Progenitor cell of endocrine pancreas (in vitro differentiated cells): Measurements from ENCODE around the gene ITGB8. TPM values are rescaled to one million over a fixed set of nuclear protein-coding genes. Genes with fewer than 3 reads are reported as not detected.

Source experiments
- DNase-seq: peaks from one replicate; pipeline ENCODE4 v3.0.0; 2021; ENCODE audit warnings: low spot score; ENCODE audit not compliant: unreplicated experiment
- H3K27ac Mint-ChIP-seq: 2 replicates; pipeline ENCODE4 v1.8.0; 2021; ENCODE audit warnings: mild to moderate bottlenecking, moderate library complexity, mixed read lengths
- H3K27me3 Mint-ChIP-seq: 2 replicates; pipeline ENCODE4 v1.8.0; 2021; ENCODE audit warnings: mixed read lengths
- H3K36me3 Mint-ChIP-seq: 2 replicates; pipeline ENCODE4 v1.8.0; 2022; ENCODE audit warnings: mixed read lengths; ENCODE audit not compliant: insufficient read depth
- H3K4me1 Mint-ChIP-seq: 2 replicates; pipeline ENCODE4 v1.8.0; 2021; ENCODE audit warnings: low read depth, mixed read lengths
- H3K4me3 Mint-ChIP-seq: 2 replicates; pipeline ENCODE4 v1.8.0; 2021; ENCODE audit warnings: low read depth, mild to moderate bottlenecking, moderate library complexity, mixed read lengths
- H3K9me3 Mint-ChIP-seq: 2 replicates; pipeline ENCODE4 v1.8.0; 2021; ENCODE audit warnings: low read depth, mixed read lengths
- total RNA-seq: library from RNA; stranded (reverse); gene quantifications from 2 replicates; pipeline ENCODE4 v1.2.1, GENCODE V29; 2021
- TF ChIP-seq, protein P1 (sequence below): fragments of 200-600 bp; sonication (generic); IDR thresholded peaks from one replicate; pipeline ENCODE4 v1.5.0; 2021; ENCODE audit warnings: antibody characterized with exemption, mild to moderate bottlenecking; ENCODE audit not compliant: unreplicated experiment

Gene ITGB8
- total RNA-seq, 1 donor from 2014 or later, result 37.2 TPM

DNA sequence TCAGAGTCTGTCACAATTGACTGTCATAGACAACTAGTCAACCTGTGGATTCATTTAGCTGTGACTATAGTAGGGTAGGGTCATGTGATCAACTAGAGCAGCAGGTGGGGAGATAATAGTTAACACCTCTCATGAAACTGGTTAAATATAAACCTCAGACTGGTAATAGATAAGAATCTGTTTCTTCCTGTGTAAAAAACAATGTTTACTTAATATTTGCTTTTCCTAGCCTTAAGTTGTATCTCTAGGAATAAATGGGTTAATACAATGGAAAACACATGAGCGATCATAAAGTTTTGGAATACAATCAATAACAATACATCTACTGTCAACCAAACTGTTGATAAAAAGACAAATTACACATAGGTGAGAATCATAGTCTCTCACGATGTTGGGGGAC is 43.4 kb upstream of the ITGB8 start:
- Mint-ChIP-seq H3K4me1 (peaks cover 8% of the 10 kb centered on the region), H3K27me3 (no peaks in the 10 kb centered on the region)
- TF ChIP-seq, protein P1, sequence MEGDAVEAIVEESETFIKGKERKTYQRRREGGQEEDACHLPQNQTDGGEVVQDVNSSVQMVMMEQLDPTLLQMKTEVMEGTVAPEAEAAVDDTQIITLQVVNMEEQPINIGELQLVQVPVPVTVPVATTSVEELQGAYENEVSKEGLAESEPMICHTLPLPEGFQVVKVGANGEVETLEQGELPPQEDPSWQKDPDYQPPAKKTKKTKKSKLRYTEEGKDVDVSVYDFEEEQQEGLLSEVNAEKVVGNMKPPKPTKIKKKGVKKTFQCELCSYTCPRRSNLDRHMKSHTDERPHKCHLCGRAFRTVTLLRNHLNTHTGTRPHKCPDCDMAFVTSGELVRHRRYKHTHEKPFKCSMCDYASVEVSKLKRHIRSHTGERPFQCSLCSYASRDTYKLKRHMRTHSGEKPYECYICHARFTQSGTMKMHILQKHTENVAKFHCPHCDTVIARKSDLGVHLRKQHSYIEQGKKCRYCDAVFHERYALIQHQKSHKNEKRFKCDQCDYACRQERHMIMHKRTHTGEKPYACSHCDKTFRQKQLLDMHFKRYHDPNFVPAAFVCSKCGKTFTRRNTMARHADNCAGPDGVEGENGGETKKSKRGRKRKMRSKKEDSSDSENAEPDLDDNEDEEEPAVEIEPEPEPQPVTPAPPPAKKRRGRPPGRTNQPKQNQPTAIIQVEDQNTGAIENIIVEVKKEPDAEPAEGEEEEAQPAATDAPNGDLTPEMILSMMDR, result no peak

GRCh38 chr7:20288036-20288435 is 42.7 kb upstream of the ITGB8 start:
- no peak for DNase-seq
- no peak overlapping the region for H3K27ac Mint-ChIP-seq
- peaks cover 8% of the 10 kb centered on the region for H3K4me1 Mint-ChIP-seq
- H3K36me3 Mint-ChIP-seq, result no peaks in the 10 kb centered on the region
- H3K9me3 Mint-ChIP-seq, result peaks cover 3% of the 10 kb centered on the region
- H3K4me3 Mint-ChIP-seq, result no peak overlapping the region
- TF ChIP-seq, protein P1, result no peak
- no peaks in the 10 kb centered on the region for H3K27me3 Mint-ChIP-seq

More for the DNA sequence above, 43.4 kb upstream of the ITGB8 start:
- DNase-seq, result no peak
- Mint-ChIP-seq H3K9me3 (peaks cover 3% of the 10 kb centered on the region), H3K36me3 (no peaks in the 10 kb centered on the region), H3K4me3 (no peak overlapping the region), H3K27ac (no peak overlapping the region)

- H3K4me3 Mint-ChIP-seq, result no peak overlapping the region
- H3K4me1 Mint-ChIP-seq, result peaks cover 8% of the 10 kb centered on the region
- H3K36me3 Mint-ChIP-seq, result no peaks in the 10 kb centered on the region
- no peak for DNase-seq
- H3K9me3 Mint-ChIP-seq, result peaks cover 12% of the 10 kb centered on the region
- no peaks in the 10 kb centered on the region for H3K27me3 Mint-ChIP-seq
- TF ChIP-seq, protein P1, result no peak
- H3K27ac Mint-ChIP-seq, result no peak overlapping the region
Measured at GRCh38 chr7:20290505-20291111, 40.1 kb upstream of the ITGB8 start.

- DNase-seq, result no peak
- Mint-ChIP-seq H3K27ac (no peak overlapping the region), H3K36me3 (no peaks in the 10 kb centered on the region), H3K9me3 (peaks cover 14% of the 10 kb centered on the region), H3K4me3 (no peak overlapping the region), H3K4me1 (peaks cover 2% of the 10 kb centered on the region), H3K27me3 (no peaks in the 10 kb centered on the region)
- TF ChIP-seq, protein P1, result no peak
Measured at GRCh38 chr7:20293336-20293735, 37.4 kb upstream of the ITGB8 start.

- H3K4me3 Mint-ChIP-seq, result no peak overlapping the region
- H3K36me3 Mint-ChIP-seq, result no peaks in the 10 kb centered on the region
- no peaks in the 10 kb centered on the region for H3K4me1 Mint-ChIP-seq
- H3K9me3 Mint-ChIP-seq, result peaks cover 14% of the 10 kb centered on the region
- H3K27ac Mint-ChIP-seq, result no peak overlapping the region
- DNase-seq, result no peak
- no peaks in the 10 kb centered on the region for H3K27me3 Mint-ChIP-seq
- TF ChIP-seq, protein P1, result no peak
Measured at GRCh38 chr7:20296444-20296843, 34.3 kb upstream of the ITGB8 start.
